ENCODE measurements around the gene MAP3K4.

- no peak for TF ChIP-seq CTCF (conservative IDR thresholded peaks at IDR 0.05; ENCODE audit: low read length)
- no peak for TF ChIP-seq EZH2phosphoT487 (IDR thresholded peaks at IDR 0.05; ENCODE audit: borderline replicate concordance)
These were observed 136.7 kb downstream of the MAP3K4 start for GRCh38 chr6:161128230-161128629.
